Neural cell (in vitro differentiated cells): Measurements from ENCODE around the gene TOLLIP.

Experiments
- CTCF ChIP-seq: fragments of 450-650 bp; IDR thresholded peaks from 2 replicates; pipeline ENCODE4 v1.5.1; 2014; ENCODE audit warnings: antibody characterized with exemption, mild to moderate bottlenecking, moderate library complexity; ENCODE audit not compliant: poor library complexity, severe bottlenecking
- EP300 ChIP-seq: fragments of 450-650 bp; conservative IDR thresholded peaks from 2 replicates; pipeline ENCODE4 v1.6.1; 2014; ENCODE audit warnings: antibody characterized with exemption, mild to moderate bottlenecking, moderate library complexity; ENCODE audit not compliant: poor library complexity, severe bottlenecking
- EZH2 ChIP-seq: fragments of 200-600, 300-800 bp; shearing (Covaris generic), sonication (generic); IDR thresholded peaks from 2 replicates; pipeline ENCODE4 v1.6.1; 2014; ENCODE audit warnings: antibody characterized with exemption, low read length, borderline replicate concordance, mild to moderate bottlenecking; ENCODE audit not compliant: insufficient read depth, poor library complexity, severe bottlenecking
- POLR2AphosphoS5 ChIP-seq: IDR thresholded peaks from 2 replicates; pipeline ENCODE4 v1.6.1; 2012
- RAD21 ChIP-seq: fragments of 450-650 bp; conservative IDR thresholded peaks from 2 replicates; pipeline ENCODE4 v1.6.1; 2014; ENCODE audit warnings: antibody characterized with exemption, mild to moderate bottlenecking, moderate library complexity
- REST ChIP-seq: IDR thresholded peaks from 2 replicates; pipeline ENCODE4 v1.6.1; 2012; ENCODE audit warnings: borderline replicate concordance
- SMC3 ChIP-seq: fragments of 450-650 bp; conservative IDR thresholded peaks from 2 replicates; pipeline ENCODE4 v1.6.1; 2014; ENCODE audit warnings: antibody characterized with exemption, mild to moderate bottlenecking, moderate library complexity; ENCODE audit not compliant: poor library complexity
- TAF1 ChIP-seq: IDR thresholded peaks from 2 replicates; pipeline ENCODE4 v1.6.1; 2012; ENCODE audit warnings: low read depth

GRCh38 chr11:1258401-1259075, 50.9 kb downstream of the TOLLIP start:
- no peak for TF ChIP-seq POLR2AphosphoS5
- no peak for TF ChIP-seq CTCF
- TF ChIP-seq EP300: no peak
- TF ChIP-seq RAD21: no peak
- no peak for TF ChIP-seq EZH2
- no peak for TF ChIP-seq REST
- no peak for TF ChIP-seq TAF1
- TF ChIP-seq SMC3: no peak
